ENCODE measurements around the gene HHIP.

HHIP gene

GRCh38 chr4:144715230-144715629, 69.3 kb downstream of the HHIP start:
- TF ChIP-seq, protein P1, sequence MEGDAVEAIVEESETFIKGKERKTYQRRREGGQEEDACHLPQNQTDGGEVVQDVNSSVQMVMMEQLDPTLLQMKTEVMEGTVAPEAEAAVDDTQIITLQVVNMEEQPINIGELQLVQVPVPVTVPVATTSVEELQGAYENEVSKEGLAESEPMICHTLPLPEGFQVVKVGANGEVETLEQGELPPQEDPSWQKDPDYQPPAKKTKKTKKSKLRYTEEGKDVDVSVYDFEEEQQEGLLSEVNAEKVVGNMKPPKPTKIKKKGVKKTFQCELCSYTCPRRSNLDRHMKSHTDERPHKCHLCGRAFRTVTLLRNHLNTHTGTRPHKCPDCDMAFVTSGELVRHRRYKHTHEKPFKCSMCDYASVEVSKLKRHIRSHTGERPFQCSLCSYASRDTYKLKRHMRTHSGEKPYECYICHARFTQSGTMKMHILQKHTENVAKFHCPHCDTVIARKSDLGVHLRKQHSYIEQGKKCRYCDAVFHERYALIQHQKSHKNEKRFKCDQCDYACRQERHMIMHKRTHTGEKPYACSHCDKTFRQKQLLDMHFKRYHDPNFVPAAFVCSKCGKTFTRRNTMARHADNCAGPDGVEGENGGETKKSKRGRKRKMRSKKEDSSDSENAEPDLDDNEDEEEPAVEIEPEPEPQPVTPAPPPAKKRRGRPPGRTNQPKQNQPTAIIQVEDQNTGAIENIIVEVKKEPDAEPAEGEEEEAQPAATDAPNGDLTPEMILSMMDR (IDR thresholded peaks at IDR 0.05; ENCODE audit: control extremely low read depth, extremely low read depth, low read depth, missing control alignments): no peak
- ChIA-PET POLR2A (no interaction called here), CTCF (no interaction called here)
- DNase-seq (ENCODE audit: extremely low spot score): peak; percentile 5

DNA sequence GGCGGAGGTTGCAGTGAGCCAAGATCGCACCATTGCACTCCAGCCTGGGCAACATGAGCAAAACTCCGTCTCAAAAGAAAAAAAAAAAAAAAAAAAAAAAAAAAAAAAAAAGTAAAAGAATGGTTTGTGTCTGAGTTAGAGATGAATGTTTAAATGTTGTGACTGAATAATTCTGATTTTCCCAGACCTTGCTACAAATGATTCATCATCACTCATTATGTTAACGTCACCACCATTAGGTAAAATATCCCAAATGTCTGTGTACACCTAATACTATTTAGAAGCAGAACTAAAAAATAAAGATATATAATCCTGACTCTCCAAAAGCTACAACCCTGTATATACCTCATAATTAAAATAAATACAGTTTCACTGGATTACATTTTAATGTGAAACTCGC, 70.8 kb downstream of the HHIP start:
- ChIA-PET POLR2A (no interaction called here), CTCF (no interaction called here)
- TF ChIP-seq, protein P1 (IDR thresholded peaks at IDR 0.05; ENCODE audit: control extremely low read depth, extremely low read depth, low read depth, missing control alignments): no peak
- no peak for DNase-seq (ENCODE audit: extremely low spot score)

DNA sequence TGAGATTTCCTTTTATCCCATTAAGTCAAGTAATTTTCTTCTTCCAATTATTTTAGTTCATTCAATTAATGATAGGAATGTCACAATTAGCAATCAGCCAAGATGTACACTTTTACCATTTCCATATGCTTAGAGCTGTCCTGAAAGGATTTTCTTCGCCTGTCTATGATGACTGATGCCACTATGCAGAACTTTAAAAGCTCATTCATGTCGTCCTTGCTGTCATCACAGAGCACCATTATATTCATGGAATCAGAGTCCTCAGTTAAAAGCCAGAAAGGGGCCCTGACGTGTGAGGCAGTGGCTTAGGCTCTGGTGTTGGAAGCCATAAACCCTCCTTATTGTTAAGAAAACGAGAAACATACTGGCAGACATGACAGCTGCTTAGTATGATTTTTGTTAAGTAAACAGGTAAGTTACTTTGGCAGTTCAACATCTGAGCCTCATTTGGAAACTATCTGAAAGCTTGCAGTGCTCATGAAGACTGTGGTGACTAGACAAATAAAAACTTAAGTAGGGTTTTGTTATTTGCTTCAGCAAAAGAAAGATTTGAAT, 73.1 kb downstream of the HHIP start:
- TF ChIP-seq, protein P1 (IDR thresholded peaks at IDR 0.05; ENCODE audit: control extremely low read depth, extremely low read depth, low read depth, missing control alignments): no peak
- ChIA-PET POLR2A (no interaction called here), CTCF (no interaction called here)
- DNase-seq (ENCODE audit: extremely low spot score): no peak

- POLR2A ChIA-PET: no interaction called here
- TF ChIP-seq, protein P1 (IDR thresholded peaks at IDR 0.05; ENCODE audit: control extremely low read depth, extremely low read depth, low read depth, missing control alignments): no peak
- no peak for DNase-seq (ENCODE audit: extremely low spot score)
- CTCF ChIA-PET: no interaction called here
Observed at GRCh38 chr4:144720491-144720890, 74.5 kb downstream of the HHIP start.

DNA sequence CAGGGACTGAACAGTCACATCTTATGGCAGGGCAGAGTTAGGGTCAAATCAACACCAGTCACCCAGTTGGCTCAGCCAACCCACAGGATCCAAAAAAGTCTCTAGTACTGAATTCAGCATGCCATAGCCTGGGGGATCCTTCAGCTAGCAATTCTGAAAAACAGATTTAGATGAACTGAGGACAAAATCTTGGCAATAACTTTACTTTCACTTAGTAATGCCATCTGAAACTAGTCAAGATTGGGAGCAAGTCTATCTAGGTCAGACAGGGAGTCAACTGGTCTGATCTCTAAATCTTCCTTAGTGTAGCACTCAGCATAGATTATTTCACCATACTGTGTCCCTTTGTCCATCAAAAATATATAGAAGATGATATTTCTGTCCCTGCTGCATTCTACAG, 76.0 kb downstream of the HHIP start:
- POLR2A ChIA-PET: no interaction called here
- TF ChIP-seq, protein P1 (IDR thresholded peaks at IDR 0.05; ENCODE audit: control extremely low read depth, extremely low read depth, low read depth, missing control alignments): no peak
- DNase-seq (ENCODE audit: extremely low spot score): no peak
- CTCF ChIA-PET: no interaction called here

DNA sequence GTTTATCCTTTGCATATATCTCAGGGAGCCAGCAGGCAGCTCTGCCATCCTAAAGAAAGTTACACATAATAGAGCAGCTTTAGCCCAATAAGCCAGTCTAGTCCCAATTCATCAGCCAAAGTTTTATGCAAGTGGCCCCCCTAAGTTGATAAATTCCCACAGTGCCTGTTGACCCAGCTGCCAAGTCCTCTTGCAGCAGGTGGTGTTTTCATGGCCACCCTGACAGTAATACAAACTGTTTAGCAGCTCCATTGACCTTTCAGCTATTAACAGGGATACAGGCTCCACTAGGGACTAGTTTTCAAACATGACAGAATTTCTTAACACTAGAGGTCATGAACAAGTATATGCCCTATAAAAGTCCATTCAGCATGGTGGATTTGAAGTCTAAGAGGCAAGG, 77.5 kb downstream of the HHIP start:
- ChIA-PET CTCF (interaction anchor here (1.7 to 1.9 kb wide), 2 partner anchors 12 to 20 kb away, joined by 4 to 6 read pairs; no protein-coding TSS in a partner anchor), POLR2A (no interaction called here)
- TF ChIP-seq, protein P1 (IDR thresholded peaks at IDR 0.05; ENCODE audit: control extremely low read depth, extremely low read depth, low read depth, missing control alignments): no peak
- DNase-seq (ENCODE audit: extremely low spot score): no peak

DNA sequence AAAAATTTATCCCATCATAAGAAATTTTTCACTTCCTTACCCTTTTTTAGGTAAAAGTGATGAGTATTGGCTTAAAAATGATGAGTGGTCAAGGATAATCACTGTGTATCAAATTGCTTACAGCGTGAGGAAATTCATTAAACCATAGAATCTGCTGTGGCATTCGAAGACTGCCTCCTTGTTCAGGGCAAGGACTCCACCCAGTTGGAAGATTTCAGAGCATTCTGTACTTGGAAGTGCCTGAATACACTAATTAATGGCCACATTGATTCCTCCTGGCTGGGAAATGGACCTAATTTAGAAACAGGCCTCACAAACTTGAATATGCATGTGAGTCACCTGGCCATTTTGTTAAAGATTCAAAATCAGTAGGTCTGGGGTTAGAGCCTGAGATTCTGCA, 83.2 kb downstream of the HHIP start:
- TF ChIP-seq, protein P1 (IDR thresholded peaks at IDR 0.05; ENCODE audit: control extremely low read depth, extremely low read depth, low read depth, missing control alignments): no peak
- no peak for DNase-seq (ENCODE audit: extremely low spot score)
- ChIA-PET POLR2A (no interaction called here), CTCF (no interaction called here)

Measured in GM10248 (cell line).